Measurements from ENCODE around the gene CHRNB2. TPM values are rescaled to one million over a fixed set of nuclear protein-coding genes. Genes with fewer than 3 reads are reported as not detected.

Gene CHRNB2
- total RNA-seq, 1 donor from 2014 or later = 4.2 TPM

GRCh38 chr1:154539486-154540483 lies 27.8 kb upstream of the CHRNB2 start:
- H3K4me1 Mint-ChIP-seq (ENCODE audit: unreplicated experiment) = peaks cover 5% of the 10 kb centered on the region
- no peak overlapping the region for H3K4me3 Mint-ChIP-seq
- peaks cover 54% of the 10 kb centered on the region for H3K27me3 Mint-ChIP-seq
- DNase-seq (ENCODE audit: extremely low spot score, unreplicated experiment) = no peak
- no peaks in the 10 kb centered on the region for H3K9me3 Mint-ChIP-seq
- no peak for TF ChIP-seq CTCF (conservative IDR thresholded peaks at IDR 0.05)
- H3K36me3 Mint-ChIP-seq = no peaks in the 10 kb centered on the region
- H3K27ac Mint-ChIP-seq = no peak overlapping the region

GRCh38 chr1:154541231-154541630 lies 26.3 kb upstream of the CHRNB2 start:
- H3K27me3 Mint-ChIP-seq = peaks cover 51% of the 10 kb centered on the region
- H3K4me1 Mint-ChIP-seq (ENCODE audit: unreplicated experiment) = peaks cover 5% of the 10 kb centered on the region
- no peak for TF ChIP-seq CTCF (conservative IDR thresholded peaks at IDR 0.05)
- no peaks in the 10 kb centered on the region for H3K36me3 Mint-ChIP-seq
- H3K9me3 Mint-ChIP-seq = no peaks in the 10 kb centered on the region
- H3K27ac Mint-ChIP-seq = no peak overlapping the region
- no peak overlapping the region for H3K4me3 Mint-ChIP-seq
- DNase-seq (ENCODE audit: extremely low spot score, unreplicated experiment) = no peak

- Mint-ChIP-seq H3K27ac (no peak overlapping the region), H3K36me3 (peaks cover 15% of the 10 kb centered on the region)
Measured at GRCh38 chr1:154546264-154547063, 21.1 kb upstream of the CHRNB2 start.

GRCh38 chr1:154547105-154547732 lies 20.4 kb upstream of the CHRNB2 start:
- H3K27me3 Mint-ChIP-seq = peaks cover 9% of the 10 kb centered on the region
- H3K4me1 Mint-ChIP-seq (ENCODE audit: unreplicated experiment) = peaks cover 15% of the 10 kb centered on the region
- peaks cover 15% of the 10 kb centered on the region for H3K36me3 Mint-ChIP-seq
- no peaks in the 10 kb centered on the region for H3K9me3 Mint-ChIP-seq
- TF ChIP-seq CTCF (conservative IDR thresholded peaks at IDR 0.05) = no peak
- H3K27ac Mint-ChIP-seq = no peak overlapping the region
- no peak overlapping the region for H3K4me3 Mint-ChIP-seq
- DNase-seq (ENCODE audit: extremely low spot score, unreplicated experiment) = no peak

More at GRCh38 chr1:154546264-154547063, 21.1 kb upstream of the CHRNB2 start:
- H3K4me1 Mint-ChIP-seq (ENCODE audit: unreplicated experiment) = peaks cover 15% of the 10 kb centered on the region
- no peaks in the 10 kb centered on the region for H3K9me3 Mint-ChIP-seq
- TF ChIP-seq CTCF (conservative IDR thresholded peaks at IDR 0.05) = peak; percentile 80
- peaks cover 16% of the 10 kb centered on the region for H3K27me3 Mint-ChIP-seq
- no peak for DNase-seq (ENCODE audit: extremely low spot score, unreplicated experiment)
- H3K4me3 Mint-ChIP-seq = no peak overlapping the region

GRCh38 chr1:154548028-154548427 lies 19.6 kb upstream of the CHRNB2 start:
- peaks cover 15% of the 10 kb centered on the region for H3K36me3 Mint-ChIP-seq
- H3K27me3 Mint-ChIP-seq = peaks cover 5% of the 10 kb centered on the region
- no peak for DNase-seq (ENCODE audit: extremely low spot score, unreplicated experiment)
- H3K9me3 Mint-ChIP-seq = no peaks in the 10 kb centered on the region
- H3K4me1 Mint-ChIP-seq (ENCODE audit: unreplicated experiment) = peaks cover 15% of the 10 kb centered on the region
- no peak overlapping the region for H3K4me3 Mint-ChIP-seq
- no peak for TF ChIP-seq CTCF (conservative IDR thresholded peaks at IDR 0.05)
- H3K27ac Mint-ChIP-seq = no peak overlapping the region
